ENCODE measurements around the gene SLC38A2.

SLC38A2 gene

GRCh38 chr12:46406352-46407027 lies 33.9 kb upstream of the SLC38A2 start:
- H3K27me3 ChIP-seq (replicated peaks; ENCODE audit: control insufficient read depth, insufficient read depth, low read length) = no peaks in the 10 kb centered on the region
- no peak for TF ChIP-seq CTCF (IDR thresholded peaks at IDR 0.05; ENCODE audit: insufficient read depth, low read length, poor library complexity, severe bottlenecking)
- no peak for DNase-seq (ENCODE audit: extremely low read depth, insufficient read length)

GRCh38 chr12:46404733-46405132 lies 32.2 kb upstream of the SLC38A2 start:
- no peak for TF ChIP-seq CTCF (IDR thresholded peaks at IDR 0.05; ENCODE audit: insufficient read depth, low read length, poor library complexity, severe bottlenecking)
- Histone ChIP-seq H3K27me3 (replicated peaks; ENCODE audit: control insufficient read depth, insufficient read depth, low read length) (no peaks in the 10 kb centered on the region), H3K36me3 (ENCODE audit: control insufficient read depth, insufficient read depth, low read length) (no peaks in the 10 kb centered on the region), H3K4me3 (replicated peaks; ENCODE audit: low read depth, low read length) (no peak overlapping the region)
- no peak for DNase-seq (ENCODE audit: extremely low read depth, insufficient read length)

More at GRCh38 chr12:46406352-46407027, 33.9 kb upstream of the SLC38A2 start:
- Histone ChIP-seq H3K36me3 (ENCODE audit: control insufficient read depth, insufficient read depth, low read length) (no peaks in the 10 kb centered on the region), H3K4me3 (replicated peaks; ENCODE audit: low read depth, low read length) (no peak overlapping the region)

- no peak overlapping the region for H3K4me3 ChIP-seq (replicated peaks; ENCODE audit: low read depth, low read length)
- TF ChIP-seq CTCF (IDR thresholded peaks at IDR 0.05; ENCODE audit: insufficient read depth, low read length, poor library complexity, severe bottlenecking) = no peak
Observed at GRCh38 chr12:46404225-46404631, 31.7 kb upstream of the SLC38A2 start.

GRCh38 chr12:46403719-46404070 lies 31.1 kb upstream of the SLC38A2 start:
- Histone ChIP-seq H3K36me3 (ENCODE audit: control insufficient read depth, insufficient read depth, low read length) (no peaks in the 10 kb centered on the region), H3K27me3 (replicated peaks; ENCODE audit: control insufficient read depth, insufficient read depth, low read length) (no peaks in the 10 kb centered on the region), H3K4me3 (replicated peaks; ENCODE audit: low read depth, low read length) (no peak overlapping the region)
- DNase-seq (ENCODE audit: extremely low read depth, insufficient read length) = no peak
- no peak for TF ChIP-seq CTCF (IDR thresholded peaks at IDR 0.05; ENCODE audit: insufficient read depth, low read length, poor library complexity, severe bottlenecking)

More at GRCh38 chr12:46404225-46404631, 31.7 kb upstream of the SLC38A2 start:
- Histone ChIP-seq H3K27me3 (replicated peaks; ENCODE audit: control insufficient read depth, insufficient read depth, low read length) (no peaks in the 10 kb centered on the region), H3K36me3 (ENCODE audit: control insufficient read depth, insufficient read depth, low read length) (no peaks in the 10 kb centered on the region)
- peak; percentile 30 for DNase-seq (ENCODE audit: extremely low read depth, insufficient read length)

GRCh38 chr12:46402941-46403718 lies 30.6 kb upstream of the SLC38A2 start:
- Histone ChIP-seq H3K4me3 (replicated peaks; ENCODE audit: low read depth, low read length) (no peak overlapping the region), H3K27me3 (replicated peaks; ENCODE audit: control insufficient read depth, insufficient read depth, low read length) (no peaks in the 10 kb centered on the region), H3K36me3 (ENCODE audit: control insufficient read depth, insufficient read depth, low read length) (no peaks in the 10 kb centered on the region)
- TF ChIP-seq CTCF (IDR thresholded peaks at IDR 0.05; ENCODE audit: insufficient read depth, low read length, poor library complexity, severe bottlenecking) = no peak
- no peak for DNase-seq (ENCODE audit: extremely low read depth, insufficient read length)
